GM18907 (cell line): ENCODE data around the gene ERVFRD-1.

Experiments
- ATAC-seq: cut with Tn5 transposase; IDR thresholded peaks from one replicate; pipeline ENCODE4 v1.9.1; 2021; ENCODE audit warnings: mild to moderate bottlenecking, moderate library complexity; ENCODE audit not compliant: unreplicated experiment

ERVFRD-1 gene

DNA sequence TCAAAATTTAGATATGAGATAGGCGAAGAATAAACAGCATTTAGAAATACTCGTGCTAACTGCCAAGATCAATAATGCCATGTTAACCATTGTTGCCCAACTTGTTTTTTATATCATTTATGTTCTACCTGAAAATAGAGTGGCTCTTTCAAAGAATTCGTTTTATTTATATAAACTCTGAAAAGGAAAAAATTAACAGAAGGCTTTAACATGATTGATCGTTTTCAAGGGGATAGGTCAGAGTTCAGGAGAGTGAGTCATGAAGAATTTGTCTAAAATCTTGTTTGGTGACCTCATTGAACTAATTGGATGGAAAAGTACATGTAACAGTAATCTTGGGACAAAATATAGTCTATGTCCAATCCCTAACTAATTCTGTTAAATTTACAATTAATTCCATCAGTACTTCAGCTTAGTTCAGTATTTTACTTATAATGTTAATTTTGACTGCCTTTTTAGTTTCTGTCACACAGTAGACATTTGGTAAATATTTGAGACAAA is 56.3 kb downstream of the ERVFRD-1 start:
- ATAC-seq = no peak

DNA sequence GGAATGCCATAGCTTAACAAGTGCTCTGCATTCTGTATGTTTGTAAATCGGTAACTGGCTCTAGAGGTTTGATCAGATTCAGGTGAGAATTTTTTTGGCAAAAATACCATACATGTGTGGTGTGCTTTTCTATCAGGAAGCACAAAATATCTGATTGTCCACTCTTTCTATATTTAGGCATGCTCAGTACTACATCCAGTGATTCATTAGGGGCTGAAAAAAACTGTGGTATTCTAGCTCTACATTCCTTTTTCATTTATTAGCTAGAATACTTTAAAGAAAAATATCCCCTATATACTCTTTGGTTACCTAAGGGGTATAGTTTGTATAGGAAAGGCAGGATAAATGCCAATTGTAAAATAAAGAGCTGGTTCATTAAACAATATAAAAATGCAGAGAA is 56.8 kb downstream of the ERVFRD-1 start:
- no peak for ATAC-seq

GRCh38 chr6:11053307-11053706 is 58.2 kb downstream of the ERVFRD-1 start:
- ATAC-seq = no peak
